ENCODE measurements around the gene PKD1.
"Not testable (repeated sequence)": the region's sequence is repeated elsewhere in the genome, so short reads cannot be mapped to it uniquely, and the experiment has no call there.

PKD1 gene

DNA sequence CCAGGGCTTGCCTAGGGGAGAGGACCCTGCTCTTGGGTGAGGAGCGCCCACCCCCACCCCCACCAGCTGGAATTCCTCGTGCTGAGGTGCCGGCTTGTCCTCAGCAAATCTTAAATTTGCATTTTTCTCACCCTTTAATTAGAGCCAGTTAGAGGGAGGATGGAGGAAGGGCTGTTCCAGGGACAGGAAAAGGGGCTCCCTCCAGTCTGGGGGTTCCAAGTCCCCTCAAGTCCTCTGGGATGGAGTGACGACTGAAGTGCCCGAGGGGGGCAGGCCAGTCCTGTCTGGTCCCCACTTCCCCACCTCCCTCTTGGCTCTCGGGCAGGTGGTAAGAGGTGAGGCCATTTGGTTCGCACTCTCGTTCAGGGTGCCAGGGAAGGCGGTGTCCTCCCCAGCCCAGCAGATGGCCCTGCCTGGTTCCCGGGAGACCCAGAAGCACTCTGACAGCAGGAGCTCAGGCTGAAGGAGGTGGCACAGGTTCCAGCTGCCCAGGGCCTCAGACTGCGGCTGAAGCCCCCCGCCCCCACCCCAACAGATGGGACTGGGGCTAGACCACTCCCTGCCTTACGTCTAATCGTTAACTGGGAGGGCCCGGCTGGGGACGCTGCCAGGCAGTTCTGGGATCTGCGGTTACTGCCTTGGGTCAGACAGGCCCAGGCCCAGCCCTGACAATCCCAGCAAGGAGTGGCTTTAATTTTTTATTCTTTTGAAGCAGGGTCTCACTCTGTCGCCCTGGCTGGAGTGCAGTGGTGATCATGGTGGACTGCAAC is 14.9 kb upstream of the PKD1 start:
- DNase-seq (ENCODE audit: low spot score), result no peak

DNA sequence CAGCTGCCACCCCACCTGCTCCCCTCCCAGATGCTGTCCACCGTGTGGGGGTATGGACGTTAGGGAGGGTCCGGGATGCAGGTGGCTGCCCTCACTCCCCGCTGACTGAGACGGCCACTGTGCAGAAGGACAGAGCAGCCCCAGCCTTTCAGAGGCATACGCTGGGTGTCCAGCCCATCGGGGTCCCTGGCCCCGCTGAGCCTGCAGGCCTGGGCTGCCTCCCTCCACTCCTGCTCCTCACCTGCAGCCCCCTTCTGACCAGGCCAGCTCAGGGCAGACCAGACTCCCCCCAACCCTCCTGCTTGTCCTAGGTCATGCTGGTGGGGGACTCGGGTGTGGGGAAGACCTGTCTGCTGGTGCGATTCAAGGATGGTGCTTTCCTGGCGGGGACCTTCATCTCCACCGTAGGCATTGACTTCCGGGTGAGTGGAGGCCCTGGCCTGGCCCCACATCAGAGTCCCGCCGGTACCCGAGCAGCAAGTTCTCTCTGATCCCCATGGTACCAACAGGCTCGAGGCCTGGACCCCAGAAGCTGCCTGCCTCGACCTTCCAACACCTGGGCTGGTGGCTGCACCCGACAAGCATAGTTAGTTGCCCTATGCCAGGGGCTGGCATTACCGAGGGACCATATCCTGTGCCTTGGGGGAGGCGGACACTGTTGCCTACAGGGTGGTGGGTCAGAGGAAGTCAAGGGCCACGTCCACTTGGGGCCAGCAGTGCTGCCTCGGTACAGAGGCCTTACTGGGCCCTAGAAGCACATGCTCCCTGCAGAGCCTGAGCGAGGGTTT is 14.1 kb upstream of the PKD1 start:
- DNase-seq (ENCODE audit: low spot score), result no peak

DNA sequence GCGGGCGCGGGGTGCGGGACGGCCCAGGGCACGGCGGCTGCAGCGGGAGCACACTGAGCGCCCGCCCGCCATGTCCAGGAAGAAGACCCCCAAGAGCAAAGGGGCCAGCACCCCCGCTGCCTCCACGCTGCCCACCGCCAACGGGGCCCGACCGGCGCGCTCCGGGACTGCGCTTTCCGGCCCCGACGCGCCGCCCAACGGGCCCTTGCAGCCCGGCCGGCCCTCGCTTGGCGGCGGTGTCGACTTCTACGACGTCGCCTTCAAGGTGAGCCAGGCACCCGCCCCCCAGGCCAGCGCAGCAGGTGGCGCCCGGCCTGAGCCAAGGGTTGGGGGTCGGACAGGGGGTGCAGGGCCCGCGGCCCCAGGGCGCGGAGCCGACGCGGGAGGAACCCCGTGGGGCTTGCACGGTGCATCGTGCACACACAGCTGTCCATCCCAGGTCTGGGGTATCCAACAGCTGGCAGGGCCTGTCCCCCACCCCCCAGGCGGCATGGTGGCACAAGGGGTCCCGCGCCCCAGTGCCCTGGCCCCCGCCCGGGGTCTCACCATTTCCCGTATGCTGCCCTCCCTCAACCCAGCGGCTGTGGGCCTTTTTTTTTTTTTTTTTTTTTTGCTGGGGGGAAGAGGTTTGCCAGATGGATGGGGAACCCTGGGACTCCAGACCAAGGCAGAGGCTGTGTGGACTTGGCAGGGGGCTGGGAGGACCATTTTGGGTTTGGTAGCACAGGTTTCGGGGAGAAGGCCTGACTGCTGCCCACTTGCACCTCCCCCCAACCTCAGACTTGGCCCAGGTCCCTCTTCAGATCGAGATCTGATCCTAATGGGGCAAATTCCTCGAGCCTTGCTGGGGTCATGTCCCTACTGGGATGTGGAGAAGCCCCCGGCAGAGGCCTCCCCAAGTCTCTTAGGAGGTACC is 13.3 kb upstream of the PKD1 start:
- no peak for DNase-seq (ENCODE audit: low spot score)

DNA sequence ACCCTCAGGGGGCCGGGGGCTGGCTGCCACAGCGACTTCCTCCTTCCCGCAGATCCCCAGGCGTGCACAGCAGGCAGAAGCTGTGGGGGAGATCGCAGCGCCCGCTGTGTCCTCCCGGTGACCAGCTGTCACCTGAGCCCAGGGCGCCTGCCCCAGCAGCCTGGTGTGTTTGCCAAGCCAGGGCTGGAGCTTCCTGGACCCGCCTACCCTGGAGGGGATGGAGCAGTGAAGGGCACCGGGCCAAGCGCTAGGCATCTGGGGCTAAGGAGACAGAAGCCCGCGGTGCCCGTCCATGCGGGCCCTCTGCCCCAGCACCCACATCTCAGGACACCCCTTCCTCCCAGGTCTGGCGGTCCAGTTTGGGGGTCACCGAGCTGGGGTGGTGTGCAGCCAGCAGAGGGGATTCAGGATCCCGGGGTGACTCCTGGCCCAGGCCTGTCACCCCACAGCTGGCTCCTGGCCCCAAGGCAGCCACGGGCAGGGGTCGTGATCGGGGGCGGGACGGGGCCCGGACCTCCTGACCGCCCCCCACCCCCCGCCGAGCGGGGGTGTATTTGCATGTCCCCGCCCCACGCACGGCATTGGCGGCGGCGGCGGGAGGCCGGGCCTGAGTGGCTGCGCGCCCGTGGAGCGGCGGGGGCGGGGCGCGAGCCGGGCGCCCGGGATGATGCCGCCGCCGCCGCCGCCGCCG is 12.4 kb upstream of the PKD1 start, which contains the start of gene RAB26:
Gene RAB26, plus strand, starts transcription at position 645 of the 691 bp plus-strand sequence. CDS start 159 bp downstream, outside the sequence.
- peak; percentile 71 for DNase-seq (ENCODE audit: low spot score)

DNA sequence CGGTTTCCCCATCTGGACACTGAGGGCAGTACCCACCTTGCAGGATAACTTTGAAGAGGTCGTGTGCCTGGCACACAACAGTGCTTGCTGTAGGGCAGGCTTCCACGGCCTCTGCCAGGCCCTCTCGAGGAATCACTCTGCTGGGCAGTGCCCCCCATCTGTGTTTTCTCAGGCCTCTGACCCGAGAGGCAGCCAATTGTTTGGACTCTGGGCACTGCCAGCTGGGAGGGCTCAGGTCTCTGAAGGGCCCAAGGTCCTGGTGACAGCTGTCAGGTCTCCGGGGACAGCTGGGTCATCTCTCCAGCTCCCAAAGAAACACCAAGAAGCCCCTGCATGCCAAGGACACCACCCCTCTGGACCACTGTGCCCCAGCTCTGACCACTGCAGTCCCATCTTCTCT is 11.7 kb upstream of the PKD1 start:
- no peak for DNase-seq (ENCODE audit: low spot score)

DNA sequence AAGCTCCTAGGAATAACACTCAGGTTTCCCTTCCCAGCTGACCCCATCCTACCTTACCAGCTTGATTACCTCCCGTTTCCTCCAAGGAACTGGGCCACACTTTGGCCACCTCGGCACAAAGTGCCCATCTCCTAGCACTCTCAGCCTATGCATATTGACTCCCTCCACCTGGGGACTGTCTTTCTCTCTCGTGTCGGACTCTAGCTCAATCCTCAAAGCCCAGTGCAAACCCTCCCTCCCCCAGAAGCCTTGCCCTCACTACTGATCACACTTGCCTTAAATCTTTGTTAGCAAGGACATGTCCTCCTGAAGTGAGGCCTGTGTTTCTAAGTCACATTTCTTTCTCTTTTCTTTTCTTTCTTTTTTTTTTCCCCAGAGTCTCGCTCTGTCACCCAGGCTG is 10.1 kb upstream of the PKD1 start:
- no peak for DNase-seq (ENCODE audit: low spot score)

DNA sequence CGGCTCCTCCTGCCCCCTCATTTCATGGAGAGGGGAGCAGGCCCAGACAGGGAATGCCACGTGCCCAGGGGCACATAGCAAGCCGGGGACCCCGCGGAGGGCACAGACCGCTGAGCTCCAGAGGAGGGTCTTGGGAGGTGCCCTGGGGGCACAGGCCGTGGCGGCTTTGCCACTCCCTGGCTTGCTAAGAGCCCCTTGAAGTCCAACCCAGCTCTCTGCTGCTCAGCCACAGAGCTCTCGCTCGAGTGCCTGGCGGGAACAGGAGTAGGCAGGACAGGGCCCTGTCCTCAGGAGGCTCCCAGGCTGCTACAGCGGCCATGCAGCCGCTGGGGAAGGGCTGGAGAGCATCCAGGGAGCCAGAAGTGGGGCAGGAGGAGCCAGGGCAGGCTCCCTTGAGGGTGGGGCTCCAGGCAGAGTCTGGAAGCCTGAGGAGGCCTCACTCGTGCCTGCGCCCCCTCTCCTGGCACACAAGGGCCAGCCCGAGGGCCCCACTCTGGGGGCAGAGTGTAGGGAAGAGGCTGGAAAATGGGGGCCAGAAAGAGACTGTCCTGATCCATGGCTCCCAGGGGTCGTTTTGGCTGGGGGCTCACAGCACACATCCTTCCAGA is 8.3 kb upstream of the PKD1 start:
- no peak for DNase-seq (ENCODE audit: low spot score)

DNA sequence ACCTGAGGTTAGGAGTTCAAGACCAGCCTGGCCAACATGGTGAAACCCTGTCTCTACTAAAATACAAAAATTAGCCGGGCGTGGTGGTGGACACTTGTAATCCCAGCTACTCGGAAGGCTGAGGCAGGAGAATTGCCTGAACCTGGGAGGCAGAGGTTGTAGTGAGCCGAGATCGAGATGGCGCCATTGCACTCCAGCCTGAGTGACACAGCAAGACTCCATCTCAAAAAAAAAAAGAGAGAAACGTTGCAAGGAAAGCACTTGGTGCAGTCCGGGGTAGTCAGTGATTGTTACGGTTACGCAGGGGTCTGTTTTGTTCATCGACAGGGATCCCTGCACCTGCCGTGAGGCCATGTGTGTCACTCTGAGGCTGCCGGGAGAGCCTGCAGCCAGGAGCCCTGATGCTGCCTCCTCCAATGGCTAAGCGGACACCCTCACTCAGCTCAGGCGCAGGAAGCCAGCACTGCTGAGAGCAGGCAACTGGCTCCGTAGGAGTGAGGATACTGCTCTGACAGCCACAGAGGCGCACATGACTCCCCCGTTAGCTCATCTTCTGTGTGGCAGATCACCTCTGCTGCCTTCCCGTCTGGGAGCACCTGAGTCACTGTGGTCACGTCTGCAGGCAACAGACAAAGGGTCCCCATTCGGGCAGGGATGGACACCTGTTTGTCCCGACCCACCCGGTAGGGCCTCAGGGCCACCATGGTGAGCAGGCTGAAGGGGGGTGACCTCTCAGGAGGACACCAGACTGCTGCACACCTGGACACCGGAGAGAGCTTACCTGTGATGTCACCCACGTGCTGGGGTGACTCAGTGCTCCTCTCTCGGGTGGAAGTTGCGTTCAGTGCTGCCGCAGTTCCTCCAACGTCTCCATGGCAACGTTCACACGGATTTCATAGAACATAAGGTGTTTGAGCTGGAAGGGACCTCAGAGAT is 7.5 kb upstream of the PKD1 start:
- peak; percentile 86 for DNase-seq (ENCODE audit: low spot score)

DNA sequence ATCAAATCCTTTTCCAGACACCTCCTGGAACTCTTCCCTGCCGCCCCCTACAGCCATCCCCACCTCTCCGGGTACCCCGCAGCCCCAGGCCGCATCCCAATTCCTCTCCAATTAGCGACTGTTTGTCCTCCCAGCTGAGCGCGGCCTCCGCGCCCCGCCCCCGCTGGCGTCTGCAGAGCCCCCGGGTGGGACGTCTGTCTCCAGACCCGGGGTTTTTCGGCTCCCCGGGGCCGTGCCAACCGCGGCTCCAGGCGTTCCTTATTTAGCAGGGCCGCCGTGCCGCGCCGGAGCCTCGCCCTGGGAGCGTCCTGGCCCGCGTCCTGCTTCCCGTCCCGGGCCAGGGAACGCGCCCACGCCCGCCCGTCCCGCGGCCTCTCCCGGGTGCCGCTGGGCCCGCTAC is 627 bp downstream of the PKD1 start:
- DNase-seq (ENCODE audit: low spot score), result not testable (repeated sequence)

DNA sequence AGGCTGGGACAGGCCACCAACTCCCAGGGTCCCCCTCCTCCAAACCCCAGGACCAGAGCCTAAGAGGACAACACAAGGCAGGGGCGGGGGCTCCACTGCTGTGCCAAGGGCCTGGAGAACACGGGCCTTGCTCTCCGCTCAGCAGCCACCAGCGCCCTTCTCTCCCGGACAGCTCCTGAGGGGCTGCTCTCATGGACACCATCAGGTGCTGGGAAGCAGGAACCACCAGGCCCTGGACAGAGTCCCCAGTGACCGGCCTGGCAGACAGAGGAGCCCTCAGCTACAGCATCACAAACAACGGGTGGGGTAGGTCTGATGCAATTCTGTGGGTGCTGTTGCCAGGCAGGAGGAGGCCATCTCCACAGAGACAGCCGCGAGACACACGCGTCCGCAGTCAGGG is 1.9 kb downstream of the PKD1 start:
- DNase-seq (ENCODE audit: low spot score), result not testable (repeated sequence)

DNA sequence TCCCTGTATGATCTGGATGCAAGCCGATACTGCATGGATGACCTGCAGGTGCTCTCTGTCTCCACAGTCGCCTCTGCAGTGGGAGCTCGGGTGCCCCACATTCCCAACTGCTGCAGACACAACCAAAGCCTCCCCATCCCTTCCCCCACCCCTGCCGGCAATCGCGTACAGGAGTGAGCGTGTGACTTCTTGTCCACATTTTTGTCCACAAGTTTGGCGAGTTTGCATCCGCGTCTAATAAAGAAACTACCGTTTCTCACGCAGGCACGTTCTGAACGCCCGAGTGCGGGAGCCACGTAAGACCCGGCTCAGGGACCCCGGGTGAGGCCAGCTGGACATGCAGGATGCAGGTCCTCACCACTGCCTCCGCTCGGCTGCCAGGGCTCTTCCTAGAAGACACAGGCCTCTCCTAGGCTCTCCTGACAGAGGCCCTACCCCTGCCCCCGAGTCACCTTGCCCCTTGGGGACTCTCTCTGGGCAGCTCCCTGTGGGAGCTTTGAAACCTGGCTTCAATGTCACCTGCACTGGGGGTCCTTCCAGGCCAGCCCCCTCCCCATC is 5.7 kb downstream of the PKD1 start:
- not testable (repeated sequence) for DNase-seq (ENCODE audit: low spot score)

DNA sequence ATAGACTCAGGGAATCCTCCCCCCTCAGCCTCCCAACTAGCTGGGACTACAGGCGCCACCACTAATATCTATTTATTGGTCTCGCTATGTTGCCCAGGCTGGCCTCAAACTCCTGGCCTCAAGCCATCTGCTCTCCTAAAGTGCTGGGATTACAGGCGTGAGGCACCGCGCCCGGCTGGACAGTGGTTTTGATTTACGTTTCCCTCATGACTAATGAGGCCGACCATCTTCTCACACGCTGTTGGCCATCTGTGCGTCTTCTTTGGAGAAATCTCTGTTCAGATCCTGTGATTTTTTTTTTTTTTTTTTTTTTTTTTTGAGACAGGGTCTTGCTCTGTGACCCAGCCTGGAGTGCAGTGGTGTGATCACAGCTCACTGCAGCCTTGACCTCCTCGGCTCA is 6.4 kb downstream of the PKD1 start:
- not testable (repeated sequence) for DNase-seq (ENCODE audit: low spot score)

DNA sequence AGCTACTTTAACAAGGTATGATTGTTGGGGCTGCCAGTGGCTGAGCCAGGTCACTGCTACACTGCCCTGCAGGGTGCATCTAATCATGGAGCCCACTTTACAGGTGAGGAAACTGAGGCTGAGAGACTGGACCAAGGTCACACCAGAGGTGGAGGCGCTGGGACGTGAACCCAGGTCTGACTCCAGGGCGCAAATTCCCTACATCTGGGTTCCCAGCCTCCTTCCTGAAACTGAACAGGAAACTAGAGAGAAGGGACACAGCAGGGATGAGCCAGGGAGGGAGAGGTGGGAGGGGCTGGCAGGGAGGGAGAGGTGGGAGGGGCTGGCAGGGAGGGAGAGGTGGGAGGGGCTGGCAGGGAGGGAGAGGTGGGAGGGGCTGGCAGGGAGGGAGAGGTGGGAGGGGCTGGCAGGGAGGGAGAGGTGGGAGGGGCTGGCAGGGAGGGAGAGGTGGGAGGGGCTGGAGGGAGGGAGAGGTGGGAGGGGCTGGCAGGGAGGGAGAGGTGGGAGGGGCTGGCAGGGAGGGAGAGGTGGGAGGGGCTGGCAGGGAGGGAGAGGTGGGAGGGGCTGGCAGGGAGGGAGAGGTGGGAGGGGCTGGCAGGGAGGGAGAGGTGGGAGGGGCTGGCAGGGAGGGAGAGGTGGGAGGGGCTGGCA is 7.9 kb downstream of the PKD1 start:
- not testable (repeated sequence) for DNase-seq (ENCODE audit: low spot score)

DNA sequence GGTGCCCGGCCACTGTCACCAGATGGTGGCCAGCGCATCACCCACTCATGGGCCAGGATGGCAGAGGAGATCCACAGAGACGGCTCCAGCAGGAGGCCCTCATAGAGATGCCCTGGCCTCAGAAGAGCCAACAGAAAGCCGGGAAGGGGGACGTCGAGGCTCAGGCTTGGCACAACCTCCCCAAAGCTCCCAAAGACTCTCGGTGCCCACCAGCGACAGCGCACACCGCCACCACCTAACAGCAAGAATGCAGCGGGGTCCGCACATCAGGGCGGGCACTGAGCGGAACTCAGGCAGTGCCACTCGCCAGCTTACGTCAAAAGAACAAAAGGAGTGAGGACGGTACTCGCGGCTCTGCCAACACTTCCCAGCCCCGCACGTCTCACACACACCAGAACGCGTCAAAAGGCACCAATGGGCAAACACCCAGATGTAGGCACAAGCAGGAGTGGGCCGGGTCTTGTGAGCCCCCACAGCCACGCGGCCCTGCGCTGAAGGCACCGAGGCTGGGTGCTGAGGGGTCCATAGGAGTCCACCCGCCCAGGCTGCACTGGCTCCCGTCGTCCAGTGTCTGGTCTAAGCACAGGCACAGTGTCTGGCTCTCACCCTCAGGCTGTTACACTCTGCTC is 8.7 kb downstream of the PKD1 start:
- DNase-seq (ENCODE audit: low spot score), result not testable (repeated sequence)

DNA sequence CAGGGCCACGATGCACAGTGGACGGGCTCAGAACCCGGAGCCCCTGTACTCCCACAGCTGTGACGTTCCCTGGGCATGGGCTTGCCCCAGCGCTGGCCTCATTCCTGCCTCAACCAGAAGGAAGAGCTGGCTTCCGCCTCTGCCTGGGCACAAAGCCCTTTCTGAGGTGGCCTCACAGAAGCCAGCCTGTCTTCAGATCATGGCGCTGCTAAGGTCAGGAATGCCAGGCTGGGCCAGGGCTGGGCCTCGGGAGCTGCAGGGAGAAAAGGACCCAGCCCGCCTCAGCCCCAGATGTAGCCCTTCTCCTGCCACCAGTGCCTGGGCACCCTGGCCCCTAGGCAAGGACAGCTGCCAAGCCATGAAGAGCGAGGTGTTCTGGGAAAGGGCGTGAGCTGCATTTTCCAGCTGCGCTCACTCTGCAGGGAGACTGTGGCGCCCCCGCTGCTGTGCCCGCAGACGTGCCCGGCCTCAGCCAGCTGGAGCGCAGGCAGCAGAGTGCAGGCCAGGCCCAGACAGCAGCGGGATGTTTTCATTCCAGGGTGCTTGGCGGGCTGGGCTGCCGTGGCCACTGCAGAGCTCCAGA is 9.4 kb downstream of the PKD1 start:
- DNase-seq (ENCODE audit: low spot score), result peak; percentile 68

DNA sequence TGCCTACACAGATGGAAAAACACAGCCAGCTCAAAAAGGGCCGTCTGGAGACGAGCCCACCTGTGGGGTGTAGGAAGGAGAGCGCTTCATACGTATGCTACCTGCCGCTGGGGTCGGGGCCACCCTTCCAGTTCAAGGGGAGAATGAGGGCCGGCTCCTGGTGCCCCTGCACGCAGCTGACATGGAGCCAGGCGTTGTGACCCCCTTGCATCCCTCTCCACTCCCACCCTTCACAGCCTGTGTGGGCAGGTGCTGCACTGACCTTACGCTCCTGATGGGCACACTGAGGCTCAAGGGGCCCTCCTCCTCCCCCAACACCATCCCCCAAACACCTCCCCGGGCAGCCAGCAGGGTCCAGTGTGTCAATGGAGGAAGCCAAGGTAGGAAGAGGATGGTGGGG is 10.1 kb downstream of the PKD1 start:
- DNase-seq (ENCODE audit: low spot score), result not testable (repeated sequence)

DNA sequence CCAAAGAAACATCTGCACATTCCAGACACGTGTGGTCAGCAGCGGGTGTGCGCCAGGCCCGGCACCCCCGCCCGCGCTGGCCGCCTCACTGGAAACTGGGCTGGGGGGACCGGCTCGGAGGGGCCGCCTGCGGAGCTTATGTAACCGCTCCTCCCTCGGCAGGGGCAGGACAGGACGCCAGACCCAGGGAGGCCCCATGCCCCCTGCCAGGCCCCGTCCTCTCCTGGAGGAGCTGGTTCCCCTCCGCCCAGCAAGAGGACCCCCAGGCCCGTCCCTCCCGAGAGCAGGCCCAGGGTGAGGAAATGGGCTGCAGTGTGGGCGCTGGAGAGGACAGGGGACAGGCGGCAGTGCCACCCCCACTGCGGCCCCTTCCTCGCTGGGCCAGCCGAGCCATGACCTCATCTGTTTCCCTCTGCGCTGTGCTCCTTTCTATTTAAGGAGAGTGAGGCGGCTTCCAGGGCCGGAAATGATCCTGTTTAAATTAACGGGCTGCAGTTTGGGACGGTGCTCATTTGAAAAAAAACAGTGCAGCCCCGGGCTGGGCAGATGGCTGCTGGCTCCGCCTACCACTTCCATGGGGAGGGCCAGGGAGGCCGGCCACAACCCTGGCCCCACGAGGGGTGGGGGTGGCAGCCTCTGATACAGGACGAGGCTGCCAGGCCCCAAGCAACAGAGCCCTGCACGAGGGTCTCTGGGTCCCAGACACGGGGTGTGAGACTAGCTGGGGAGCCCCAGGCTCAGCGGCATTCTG is 10.8 kb downstream of the PKD1 start:
- not testable (repeated sequence) for DNase-seq (ENCODE audit: low spot score)

DNA sequence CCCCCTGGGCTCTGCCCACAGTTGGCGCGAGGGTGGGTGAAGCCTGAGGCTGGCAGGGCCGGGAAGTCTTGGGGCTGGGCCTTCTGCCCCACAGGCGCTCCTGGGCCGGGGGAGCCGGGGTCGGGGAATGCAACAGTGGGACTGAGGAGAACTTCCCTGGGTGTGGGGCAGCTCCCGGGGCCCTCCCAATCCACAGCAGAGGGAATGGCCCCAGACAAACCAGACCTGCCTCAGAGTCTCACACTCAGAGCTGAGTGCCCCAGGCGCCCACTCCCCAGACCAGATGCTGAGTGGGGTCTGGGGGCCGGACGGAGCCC is 11.4 kb downstream of the PKD1 start:
- DNase-seq (ENCODE audit: low spot score), result not testable (repeated sequence)

Data from putamen (tissue), 1 donor.